DOHH2 (cell line): Measurements from ENCODE around the gene GATA3.

Experiments
- H3F3A ChIP-seq: fragments of 200-600 bp; sonication (generic), shearing (Covaris generic); 2 replicates; pipeline ENCODE4 v1.6.0; 2016; ENCODE audit warnings: antibody characterized with exemption, mild to moderate bottlenecking; ENCODE audit not compliant: control insufficient read depth, insufficient read depth
- H3K27ac ChIP-seq: fragments of 200-600 bp; sonication (generic); 2 replicates; pipeline ENCODE4 v1.5.1; 2014; ENCODE audit warnings: low read depth, mild to moderate bottlenecking, low read length, moderate library complexity
- H3K27me3 ChIP-seq: fragments of 200-600 bp; sonication (generic); 2 replicates; pipeline ENCODE4 v1.6.1; 2014; ENCODE audit warnings: mild to moderate bottlenecking, low read length, mixed read lengths; ENCODE audit not compliant: control insufficient read depth
- H3K36me3 ChIP-seq: fragments of 200-600 bp; sonication (generic); 2 replicates; pipeline ENCODE4 v1.6.1; 2014; ENCODE audit warnings: mild to moderate bottlenecking, low read length, moderate library complexity, mixed read lengths; ENCODE audit not compliant: control insufficient read depth
- H3K4me1 ChIP-seq: fragments of 200-600 bp; sonication (generic); 2 replicates; pipeline ENCODE4 v1.6.1; 2014; ENCODE audit warnings: mild to moderate bottlenecking, low read length, mixed read lengths; ENCODE audit not compliant: control insufficient read depth
- H3K4me2 ChIP-seq: fragments of 200-600 bp; sonication (generic); 2 replicates; pipeline ENCODE4 v1.6.0; 2014; ENCODE audit warnings: mild to moderate bottlenecking, low read length, moderate library complexity
- H3K4me3 ChIP-seq: fragments of 200-600 bp; sonication (generic); 2 replicates; pipeline ENCODE4 v1.5.1; 2014; ENCODE audit warnings: mild to moderate bottlenecking, low read length, mixed read lengths
- H3K79me2 ChIP-seq: fragments of 200-600 bp; sonication (generic); 2 replicates; pipeline ENCODE4 v1.6.1; 2014; ENCODE audit warnings: mild to moderate bottlenecking, low read length, mixed read lengths; ENCODE audit not compliant: control insufficient read depth
- H3K9me2 ChIP-seq: fragments of 200-600 bp; sonication (generic); replicated peaks from 2 replicates; pipeline ENCODE4 v1.6.1; 2014; ENCODE audit warnings: mild to moderate bottlenecking, low read length, mixed read lengths; ENCODE audit not compliant: control insufficient read depth
- H3K9me3 ChIP-seq: fragments of 200-600 bp; sonication (generic); 2 replicates; pipeline ENCODE4 v1.6.1; 2014; ENCODE audit warnings: antibody characterized with exemption, low read length, mixed read lengths; ENCODE audit not compliant: control insufficient read depth, insufficient read depth
- H4K20me1 ChIP-seq: fragments of 200-600 bp; sonication (generic); 2 replicates; pipeline ENCODE4 v1.6.0; 2014; ENCODE audit warnings: low read depth, mild to moderate bottlenecking, antibody characterized with exemption, low read length, moderate library complexity; ENCODE audit not compliant: control insufficient read depth, insufficient read depth
- CTCF ChIP-seq: fragments of 200-600 bp; sonication (generic); IDR thresholded peaks from one replicate; pipeline ENCODE4 v1.5.1; 2014; ENCODE audit warnings: antibody characterized with exemption, mild to moderate bottlenecking, low read depth, low read length; ENCODE audit not compliant: poor library complexity, severe bottlenecking
- EZH2phosphoT487 ChIP-seq: fragments of 200-600 bp; sonication (generic); IDR thresholded peaks from 2 replicates; pipeline ENCODE4 v1.6.1; 2017; ENCODE audit warnings: borderline replicate concordance, mild to moderate bottlenecking, antibody characterized with exemption, low read length, moderate library complexity, mixed read lengths

The GATA3 gene

GRCh38 chr10:8035006-8035640, 19.4 kb upstream of the GATA3 start:
- Histone ChIP-seq H3K79me2 (no peaks in the 10 kb centered on the region), H3K4me2 (no peak overlapping the region), H3K9me3 (no peaks in the 10 kb centered on the region), H3K27ac (no peak overlapping the region), H4K20me1 (no peaks in the 10 kb centered on the region), H3K36me3 (no peaks in the 10 kb centered on the region), H3K27me3 (peaks cover 26% of the 10 kb centered on the region), H3K4me1 (no peaks in the 10 kb centered on the region), H3K4me3 (no peak overlapping the region), H3F3A (no peaks in the 10 kb centered on the region), H3K9me2 (no peaks in the 10 kb centered on the region)
- TF ChIP-seq CTCF (no peak), EZH2phosphoT487 (no peak)

GRCh38 chr10:8035641-8036470, 18.6 kb upstream of the GATA3 start:
- Histone ChIP-seq H3K4me2 (no peak overlapping the region), H3K9me3 (no peaks in the 10 kb centered on the region), H3K4me1 (no peaks in the 10 kb centered on the region), H3K9me2 (no peaks in the 10 kb centered on the region), H3K27me3 (peaks cover 33% of the 10 kb centered on the region), H3K27ac (no peak overlapping the region), H3F3A (no peaks in the 10 kb centered on the region), H3K79me2 (no peaks in the 10 kb centered on the region), H4K20me1 (no peaks in the 10 kb centered on the region), H3K36me3 (no peaks in the 10 kb centered on the region), H3K4me3 (no peak overlapping the region)
- TF ChIP-seq EZH2phosphoT487 (no peak), CTCF (no peak)

- H3K4me2 ChIP-seq: no peak overlapping the region
- no peaks in the 10 kb centered on the region for H4K20me1 ChIP-seq
- no peaks in the 10 kb centered on the region for H3K79me2 ChIP-seq
- no peak overlapping the region for H3K27ac ChIP-seq
- no peaks in the 10 kb centered on the region for H3K9me2 ChIP-seq
- no peak for TF ChIP-seq CTCF
- no peak for TF ChIP-seq EZH2phosphoT487
- no peaks in the 10 kb centered on the region for H3K36me3 ChIP-seq
- H3F3A ChIP-seq: no peaks in the 10 kb centered on the region
- H3K4me3 ChIP-seq: no peak overlapping the region
- no peaks in the 10 kb centered on the region for H3K9me3 ChIP-seq
- H3K27me3 ChIP-seq: peaks cover 38% of the 10 kb centered on the region
- H3K4me1 ChIP-seq: no peaks in the 10 kb centered on the region
Measured at GRCh38 chr10:8036506-8037198, 17.8 kb upstream of the GATA3 start.
